Vagina (tissue), 2 donors: ENCODE data around the gene ACVR1.

Experiments used
- CTCF ChIP-seq, 3 experiments: fragments of 450-650 bp in 2 of 3; fragments of 200-600 bp in 1 of 3; sonication (generic) in 1 of 3; IDR thresholded peaks; one replicate each; pipeline ENCODE4 v1.5.1; 2017 to 2019; ENCODE audit warnings: antibody characterized with exemption in 3 of 3, mild to moderate bottlenecking in 2 of 3, moderate library complexity in 2 of 3
- POLR2A ChIP-seq, 2 donors: fragments of 450-650 bp; IDR thresholded peaks; one replicate each; pipeline ENCODE4 v1.6.1; 2017; ENCODE audit warnings: antibody characterized with exemption in 2 of 2, mild to moderate bottlenecking in 2 of 2, moderate library complexity in 2 of 2

GRCh38 chr2:157922815-157923214 is 46.7 kb upstream of the ACVR1 start:
- TF ChIP-seq POLR2A (IDR thresholded peaks at IDR 0.05) (no peak), CTCF (IDR thresholded peaks at IDR 0.05) (no peak)
